T-helper 1 cell treated with Interleukin-12 subunit alpha and Interleukin-12 subunit beta and Interleukin-4 antibody, amounts not matched to agents 30 μg/mL and 1 μg/mL, for 36 hours (primary cell): ENCODE measurements around the gene ZNF222.

ENCODE experiments used
- H3K27ac Mint-ChIP-seq: one replicate; pipeline ENCODE4 v1.8.0; 2021; ENCODE audit warnings: mild to moderate bottlenecking, mixed read lengths
- H3K27me3 Mint-ChIP-seq: one replicate; pipeline ENCODE4 v1.8.0; 2021; ENCODE audit warnings: low read depth, mixed read lengths
- H3K36me3 Mint-ChIP-seq: one replicate; pipeline ENCODE4 v1.8.0; 2021; ENCODE audit warnings: low read depth, mixed read lengths
- H3K4me1 Mint-ChIP-seq: one replicate; pipeline ENCODE4 v1.8.0; 2021; ENCODE audit warnings: low read depth, mixed read lengths
- H3K4me3 Mint-ChIP-seq: one replicate; pipeline ENCODE4 v1.8.0; 2021; ENCODE audit warnings: mild to moderate bottlenecking, moderate library complexity, mixed read lengths
- H3K9me3 Mint-ChIP-seq: one replicate; pipeline ENCODE4 v1.8.0; 2021; ENCODE audit warnings: mixed read lengths

ZNF222 gene

GRCh38 chr19:44025217-44025936, at the start of gene ZNF222:
Gene ZNF222, plus strand, starts transcription at chr19:44025379. Its CDS starts 58 bp downstream, at chr19:44025437.
- Mint-ChIP-seq H3K36me3 (peaks cover 40% of the 10 kb centered on the region), H3K9me3 (peaks cover 60% of the 10 kb centered on the region)

GRCh38 chr19:43976732-43977131, 48.4 kb upstream of the ZNF222 start:
- H3K27ac Mint-ChIP-seq: no peak overlapping the region
- no peak overlapping the region for H3K4me3 Mint-ChIP-seq
- no peaks in the 10 kb centered on the region for H3K27me3 Mint-ChIP-seq
- H3K36me3 Mint-ChIP-seq: no peaks in the 10 kb centered on the region
- no peaks in the 10 kb centered on the region for H3K4me1 Mint-ChIP-seq
- peaks cover 49% of the 10 kb centered on the region for H3K9me3 Mint-ChIP-seq

More at GRCh38 chr19:44025217-44025936, at the start of gene ZNF222:
- H3K27ac Mint-ChIP-seq: peak within 1 kb of the TSS; percentile 89
- H3K4me3 Mint-ChIP-seq: peak within 1 kb of the TSS; percentile 98
- no peaks in the 10 kb centered on the region for H3K27me3 Mint-ChIP-seq
- H3K4me1 Mint-ChIP-seq: peaks cover 13% of the 10 kb centered on the region

- H3K36me3 Mint-ChIP-seq: peaks cover 4% of the 10 kb centered on the region
- H3K4me3 Mint-ChIP-seq: peak overlapping the region; percentile 77
- peaks cover 4% of the 10 kb centered on the region for H3K4me1 Mint-ChIP-seq
- H3K9me3 Mint-ChIP-seq: peaks cover 28% of the 10 kb centered on the region
- H3K27me3 Mint-ChIP-seq: no peaks in the 10 kb centered on the region
- H3K27ac Mint-ChIP-seq: peak overlapping the region; percentile 43
These were observed 41.7 kb upstream of the ZNF222 start for GRCh38 chr19:43983544-43983911.

GRCh38 chr19:43983912-43984686, 41.1 kb upstream of the ZNF222 start, which contains the start of gene ZNF155:
Gene ZNF155, plus strand, starts transcription at chr19:43984188. Its CDS starts 4,356 bp downstream, at chr19:43988544.
- peak within 1 kb of the TSS; percentile 95 for H3K27ac Mint-ChIP-seq
- H3K36me3 Mint-ChIP-seq: peaks cover 10% of the 10 kb centered on the region
- H3K4me1 Mint-ChIP-seq: peaks cover 4% of the 10 kb centered on the region
- H3K9me3 Mint-ChIP-seq: peaks cover 33% of the 10 kb centered on the region
- H3K27me3 Mint-ChIP-seq: no peaks in the 10 kb centered on the region
- peak within 1 kb of the TSS; percentile 96 for H3K4me3 Mint-ChIP-seq

GRCh38 chr19:43984687-43985000, 40.5 kb upstream of the ZNF222 start:
- H3K9me3 Mint-ChIP-seq: peaks cover 35% of the 10 kb centered on the region
- H3K4me3 Mint-ChIP-seq: peak overlapping the region; percentile 96
- peaks cover 4% of the 10 kb centered on the region for H3K4me1 Mint-ChIP-seq
- no peaks in the 10 kb centered on the region for H3K27me3 Mint-ChIP-seq
- H3K36me3 Mint-ChIP-seq: peaks cover 15% of the 10 kb centered on the region
- peak overlapping the region; percentile 26 for H3K27ac Mint-ChIP-seq

GRCh38 chr19:43997631-43998290, 27.4 kb upstream of the ZNF222 start:
- Mint-ChIP-seq H3K27ac (no peak overlapping the region), H3K9me3 (peaks cover 48% of the 10 kb centered on the region), H3K4me1 (peaks cover 7% of the 10 kb centered on the region), H3K36me3 (peaks cover 56% of the 10 kb centered on the region), H3K27me3 (peaks cover 5% of the 10 kb centered on the region), H3K4me3 (no peak overlapping the region)

GRCh38 chr19:44002212-44002565, 23.0 kb upstream of the ZNF222 start:
- peaks cover 46% of the 10 kb centered on the region for H3K9me3 Mint-ChIP-seq
- peak overlapping the region; percentile 97 for H3K27ac Mint-ChIP-seq
- peaks cover 33% of the 10 kb centered on the region for H3K36me3 Mint-ChIP-seq
- peak overlapping the region; percentile 97 for H3K4me3 Mint-ChIP-seq
- H3K4me1 Mint-ChIP-seq: peaks cover 13% of the 10 kb centered on the region
- peaks cover 5% of the 10 kb centered on the region for H3K27me3 Mint-ChIP-seq

GRCh38 chr19:44002566-44003460, 22.4 kb upstream of the ZNF222 start, which contains the start of gene ZNF230:
Gene ZNF230, plus strand, starts transcription at chr19:44002957. Its CDS starts 4,122 bp downstream, at chr19:44007079.
- H3K36me3 Mint-ChIP-seq: peaks cover 34% of the 10 kb centered on the region
- H3K27ac Mint-ChIP-seq: peak within 1 kb of the TSS; percentile 97
- H3K4me3 Mint-ChIP-seq: peak within 1 kb of the TSS; percentile 97
- peaks cover 13% of the 10 kb centered on the region for H3K4me1 Mint-ChIP-seq
- peaks cover 47% of the 10 kb centered on the region for H3K9me3 Mint-ChIP-seq
- peaks cover 5% of the 10 kb centered on the region for H3K27me3 Mint-ChIP-seq

- Mint-ChIP-seq H3K27me3 (peaks cover 5% of the 10 kb centered on the region), H3K9me3 (peaks cover 47% of the 10 kb centered on the region), H3K4me3 (peak overlapping the region; percentile 97)
These were observed 21.6 kb upstream of the ZNF222 start for GRCh38 chr19:44003461-44004009.

GRCh38 chr19:44005973-44006372, 19.2 kb upstream of the ZNF222 start:
- peaks cover 59% of the 10 kb centered on the region for H3K9me3 Mint-ChIP-seq
- H3K36me3 Mint-ChIP-seq: peaks cover 57% of the 10 kb centered on the region
- H3K27me3 Mint-ChIP-seq: peaks cover 5% of the 10 kb centered on the region
- peaks cover 13% of the 10 kb centered on the region for H3K4me1 Mint-ChIP-seq
- H3K4me3 Mint-ChIP-seq: no peak overlapping the region
- no peak overlapping the region for H3K27ac Mint-ChIP-seq

More at GRCh38 chr19:44003461-44004009, 21.6 kb upstream of the ZNF222 start:
- Mint-ChIP-seq H3K27ac (peak overlapping the region; percentile 97), H3K36me3 (peaks cover 37% of the 10 kb centered on the region), H3K4me1 (peaks cover 13% of the 10 kb centered on the region)

GRCh38 chr19:44007473-44007872, 17.7 kb upstream of the ZNF222 start:
- H3K4me3 Mint-ChIP-seq: no peak overlapping the region
- peaks cover 67% of the 10 kb centered on the region for H3K36me3 Mint-ChIP-seq
- H3K4me1 Mint-ChIP-seq: peaks cover 8% of the 10 kb centered on the region
- no peak overlapping the region for H3K27ac Mint-ChIP-seq
- H3K9me3 Mint-ChIP-seq: peaks cover 64% of the 10 kb centered on the region
- H3K27me3 Mint-ChIP-seq: no peaks in the 10 kb centered on the region

- peaks cover 86% of the 10 kb centered on the region for H3K9me3 Mint-ChIP-seq
- no peak overlapping the region for H3K4me3 Mint-ChIP-seq
These were observed 14.7 kb upstream of the ZNF222 start for GRCh38 chr19:44010468-44010867.

GRCh38 chr19:44019498-44019897, 5.7 kb upstream of the ZNF222 start:
- no peaks in the 10 kb centered on the region for H3K4me1 Mint-ChIP-seq
- no peaks in the 10 kb centered on the region for H3K27me3 Mint-ChIP-seq
- H3K27ac Mint-ChIP-seq: no peak overlapping the region
- no peak overlapping the region for H3K4me3 Mint-ChIP-seq
- peaks cover 59% of the 10 kb centered on the region for H3K9me3 Mint-ChIP-seq
- peaks cover 1% of the 10 kb centered on the region for H3K36me3 Mint-ChIP-seq

More at GRCh38 chr19:44010468-44010867, 14.7 kb upstream of the ZNF222 start:
- H3K27me3 Mint-ChIP-seq: no peaks in the 10 kb centered on the region
- peaks cover 66% of the 10 kb centered on the region for H3K36me3 Mint-ChIP-seq
- H3K27ac Mint-ChIP-seq: no peak overlapping the region
- H3K4me1 Mint-ChIP-seq: no peaks in the 10 kb centered on the region
